GM23338 (cell line): ENCODE results near the gene IGFBP4. TPM values are rescaled to one million over a fixed set of nuclear protein-coding genes. Genes with fewer than 3 reads are reported as not detected.

ENCODE experiments used
- ATAC-seq: fragments of 200-7000 bp; cut with Tn5 transposase; 3 replicates; pipeline ENCODE4 v1.9.1; 2020
- DNase-seq: peaks from one replicate; pipeline ENCODE4 v3.0.0-alpha.2; 2015; ENCODE audit warnings: low spot score
- H2AFZ ChIP-seq: fragments of 200-600 bp; sonication (generic); 2 replicates; pipeline ENCODE4 v1.8.0; 2016; ENCODE audit warnings: antibody characterized with exemption, mild to moderate bottlenecking, moderate library complexity
- H3F3A ChIP-seq: fragments of 200-600 bp; sonication (generic); replicated peaks from 2 replicates; pipeline ENCODE4 v1.8.0; 2017; ENCODE audit warnings: antibody characterized with exemption, mixed run types, low read depth
- H3K27ac ChIP-seq: fragments of 200-600 bp; sonication (generic); 2 replicates; pipeline ENCODE4 v1.6.1; 2016; ENCODE audit warnings: low read depth
- H3K27me3 ChIP-seq: fragments of 200-600 bp; sonication (generic); 2 replicates; pipeline ENCODE4 v1.8.0; 2016; ENCODE audit warnings: mild to moderate bottlenecking, mixed run types, moderate library complexity; ENCODE audit not compliant: insufficient read depth
- H3K36me3 ChIP-seq: fragments of 200-600 bp; sonication (generic); 2 replicates; pipeline ENCODE4 v1.8.0; 2016; ENCODE audit warnings: mild to moderate bottlenecking; ENCODE audit not compliant: insufficient read depth
- H3K4me1 ChIP-seq: fragments of 200-600 bp; sonication (generic); 2 replicates; pipeline ENCODE4 v1.8.0; 2016; ENCODE audit warnings: mild to moderate bottlenecking, moderate library complexity; ENCODE audit not compliant: insufficient read depth
- H3K4me2 ChIP-seq: fragments of 200-600 bp; sonication (generic); 2 replicates; pipeline ENCODE4 v1.7.1; 2017; ENCODE audit warnings: mixed run types
- H3K4me3 ChIP-seq: fragments of 200-600 bp; sonication (generic); 2 replicates; pipeline ENCODE4 v1.6.1; 2016; ENCODE audit warnings: mixed run types
- H3K79me2 ChIP-seq: fragments of 200-600 bp; sonication (generic); replicated peaks from 2 replicates; pipeline ENCODE4 v1.8.0; 2017; ENCODE audit warnings: mild to moderate bottlenecking; ENCODE audit not compliant: insufficient read depth
- H3K9me2 ChIP-seq: fragments of 200-600 bp; sonication (generic); 2 replicates; pipeline ENCODE4 v1.8.0; 2017; ENCODE audit not compliant: insufficient read depth
- H4K20me1 ChIP-seq: fragments of 200-600 bp; sonication (generic); replicated peaks from 2 replicates; pipeline ENCODE4 v1.8.0; 2017; ENCODE audit warnings: mild to moderate bottlenecking; ENCODE audit not compliant: insufficient read depth
- H3K27ac Mint-ChIP-seq: 2 replicates; pipeline ENCODE4 v1.8.0; 2020; ENCODE audit warnings: inconsistent platforms, mild to moderate bottlenecking, moderate library complexity, mixed read lengths
- H3K27me3 Mint-ChIP-seq: 3 replicates; pipeline ENCODE4 v1.8.0; 2022; ENCODE audit warnings: low read depth, mild to moderate bottlenecking, moderate library complexity, mixed read lengths, inconsistent platforms; ENCODE audit not compliant: insufficient read depth, poor library complexity
- H3K36me3 Mint-ChIP-seq: 3 replicates; pipeline ENCODE4 v1.8.0; 2021; ENCODE audit warnings: low read depth, mild to moderate bottlenecking, inconsistent platforms, moderate library complexity, mixed read lengths
- H3K4me1 Mint-ChIP-seq: 3 replicates; pipeline ENCODE4 v1.8.0; 2020; ENCODE audit warnings: mild to moderate bottlenecking, inconsistent platforms, mixed read lengths
- H3K4me3 Mint-ChIP-seq: 3 replicates; pipeline ENCODE4 v1.8.0; 2021; ENCODE audit warnings: moderate library complexity, mild to moderate bottlenecking, inconsistent platforms, mixed read lengths
- H3K9me3 Mint-ChIP-seq: 3 replicates; pipeline ENCODE4 v1.8.0; 2020; ENCODE audit warnings: moderate library complexity, mild to moderate bottlenecking, inconsistent platforms, mixed read lengths
- CREB1 ChIP-seq: fragments of 250-450 bp; sonication (Bioruptor Pico); IDR thresholded peaks from 2 replicates; pipeline ENCODE4 v1.5.0; 2020; ENCODE audit warnings: low read depth, mild to moderate bottlenecking, moderate library complexity
- ETS1 ChIP-seq: IDR thresholded peaks from 2 replicates; pipeline ENCODE4 v1.6.1; 2016; ENCODE audit warnings: antibody characterized with exemption
- EZH2phosphoT487 ChIP-seq: fragments of 200-600 bp; sonication (generic); IDR thresholded peaks from one replicate; pipeline ENCODE4 v1.8.1; 2018; ENCODE audit warnings: antibody characterized with exemption; ENCODE audit not compliant: unreplicated experiment
- JUNB ChIP-seq: IDR thresholded peaks from one replicate; pipeline ENCODE4 v1.6.1; 2016; ENCODE audit warnings: antibody characterized with exemption; ENCODE audit not compliant: unreplicated experiment
- POLR2AphosphoS5 ChIP-seq: IDR thresholded peaks from 2 replicates; pipeline ENCODE4 v1.6.1; 2016; ENCODE audit warnings: antibody characterized with exemption, low read depth
- polyA plus RNA-seq: library from polyadenylated mRNA; unstranded; fragments of >200 nt; fragmentation: Nextera tagmentation; extraction: Ambion mirVana; gene quantifications from 2 replicates; pipeline ENCODE4 v1.2.1, GENCODE V29; 2016
- total RNA-seq: library from RNA; depleted of rRNA; stranded (reverse); fragments of >200 nt; shearing (Covaris generic); gene quantifications from 2 replicates; pipeline ENCODE4 v1.2.3, GENCODE V29; 2014

IGFBP4 gene
- total and polyA plus RNA-seq, 2 experiments from 2014 or later: 38.7 to 78.9 TPM

DNA sequence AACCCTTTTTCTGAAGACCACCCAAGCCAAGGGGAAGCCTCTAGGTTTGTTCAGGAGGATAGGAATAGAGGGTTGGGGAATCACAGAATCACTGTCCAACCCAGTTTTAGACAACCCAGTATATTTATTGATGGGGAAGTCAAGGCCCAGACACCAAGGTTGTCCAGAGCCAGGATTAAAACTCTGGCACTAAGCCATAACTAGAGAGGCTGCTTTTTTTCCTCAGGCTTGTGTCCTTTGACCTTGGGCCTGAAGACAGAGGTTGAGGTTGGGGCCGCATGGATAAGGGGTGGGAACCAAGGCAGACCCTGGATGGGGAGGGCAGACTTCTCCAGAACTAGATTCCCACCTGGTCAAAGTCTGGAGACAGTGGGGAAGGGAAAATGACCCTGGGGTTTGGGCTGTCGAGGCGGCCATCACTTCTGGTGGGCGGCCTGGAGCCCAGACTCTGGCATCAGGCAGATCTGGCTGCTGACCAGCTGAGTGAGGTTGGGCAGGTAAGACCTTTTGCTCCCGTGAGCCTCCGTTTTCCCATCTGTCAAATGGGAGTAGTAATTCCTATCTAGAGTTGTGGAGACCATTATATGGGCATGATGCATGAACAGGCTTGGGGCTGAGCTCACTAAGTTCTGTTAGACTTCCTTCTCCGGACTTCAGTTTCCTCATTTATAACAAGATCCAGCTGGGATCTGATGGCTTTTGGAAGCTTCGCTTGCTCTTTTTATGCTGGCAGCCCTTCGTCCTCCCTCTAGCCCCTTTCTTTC, 17.9 kb downstream of the IGFBP4 start:
- Mint-ChIP-seq H3K27me3 (peaks cover 29% of the 10 kb centered on the region), H3K36me3 (peaks cover 16% of the 10 kb centered on the region), H3K4me3 (no peak overlapping the region; the same call in 2 of the 3 replicates), H3K4me1 (peaks cover 61% of the 10 kb centered on the region), H3K9me3 (peaks cover 3% of the 10 kb centered on the region; the same call in 2 of the 3 replicates), H3K27ac (0 out of 2 replicates have a peak overlapping the region, but pooled peaks have one; percentile 70)
- Histone ChIP-seq H3K27ac (no peak overlapping the region), H3K79me2 (no peaks in the 10 kb centered on the region), H4K20me1 (no peaks in the 10 kb centered on the region), H3K4me3 (no peak overlapping the region), H2AFZ (no peak overlapping the region), H3F3A (0 out of 2 replicates have a peak, but pooled peaks cover 6% of the 10 kb centered on the region), H3K9me2 (no peaks in the 10 kb centered on the region), H3K4me1 (peaks cover 41% of the 10 kb centered on the region), H3K27me3 (no peaks in the 10 kb centered on the region), H3K36me3 (no peaks in the 10 kb centered on the region), H3K4me2 (no peak overlapping the region)
- no peak for DNase-seq
- ATAC-seq: no peak
- TF ChIP-seq EZH2phosphoT487 (no peak), CREB1 (CRISPR knock-in tag) (no peak), POLR2AphosphoS5 (no peak), ETS1 (no peak)

- Histone ChIP-seq H3F3A (0 out of 2 replicates have a peak, but pooled peaks cover 6% of the 10 kb centered on the region), H3K9me2 (no peaks in the 10 kb centered on the region), H4K20me1 (no peaks in the 10 kb centered on the region), H3K4me3 (no peak overlapping the region), H3K27me3 (no peaks in the 10 kb centered on the region), H2AFZ (no peak overlapping the region), H3K27ac (no peak overlapping the region), H3K36me3 (no peaks in the 10 kb centered on the region), H3K4me2 (0 out of 2 replicates have a peak overlapping the region, but pooled peaks have one; percentile 20), H3K4me1 (peaks cover 41% of the 10 kb centered on the region), H3K79me2 (no peaks in the 10 kb centered on the region)
- TF ChIP-seq ETS1 (no peak), CREB1 (CRISPR knock-in tag) (no peak), JUNB (no peak)
- Mint-ChIP-seq H3K4me1 (peaks cover 63% of the 10 kb centered on the region), H3K27me3 (peaks cover 33% of the 10 kb centered on the region), H3K9me3 (peaks cover 3% of the 10 kb centered on the region; the same call in 2 of the 3 replicates), H3K36me3 (peaks cover 11% of the 10 kb centered on the region), H3K4me3 (no peak overlapping the region; the same call in 2 of the 3 replicates), H3K27ac (peak overlapping the region; percentile 70; the same call in 1 of the 2 replicates)
- ATAC-seq: no peak
- DNase-seq: no peak
Observed at GRCh38 chr17:40461732-40462342, 18.6 kb downstream of the IGFBP4 start.
